Liver (tissue), 9 donors: ENCODE results near the gene ATP5IF1. TPM values are rescaled to one million over a fixed set of nuclear protein-coding genes. Genes with fewer than 3 reads are reported as not detected.

Experiments used
- DNase-seq: peaks from one replicate; pipeline ENCODE4 v3.0.0-alpha.2; 2017; ENCODE audit warnings: low spot score
- H3K27ac ChIP-seq, 2 donors: one replicate each; pipeline ENCODE4 v1.7.0; 2013; ENCODE audit warnings: inconsistent platforms in 2 of 2, low read length in 2 of 2, control low read depth in 1 of 2, low read depth in 1 of 2, mild to moderate bottlenecking in 1 of 2
- H3K27me3 ChIP-seq, 4 donors: one replicate each; pipeline versions ENCODE4 v1.6.1 to v1.7.0; 2013; ENCODE audit warnings: low read length in 3 of 4, inconsistent platforms in 1 of 4, mild to moderate bottlenecking in 1 of 4, moderate library complexity in 1 of 4; ENCODE audit not compliant: control insufficient read depth in 4 of 4, insufficient read depth in 4 of 4
- H3K36me3 ChIP-seq, 4 donors: one replicate each; pipeline versions ENCODE4 v1.6.1 to v1.7.0; 2013; ENCODE audit warnings: low read length in 3 of 4, mild to moderate bottlenecking in 3 of 4, low read depth in 1 of 4, moderate library complexity in 1 of 4; ENCODE audit not compliant: control insufficient read depth in 4 of 4, insufficient read depth in 3 of 4
- H3K4me1 ChIP-seq, 4 donors: one replicate each; pipeline versions ENCODE4 v1.6.1 to v1.7.0; 2013; ENCODE audit warnings: low read length in 3 of 4, mild to moderate bottlenecking in 3 of 4, moderate library complexity in 1 of 4; ENCODE audit not compliant: control insufficient read depth in 4 of 4, insufficient read depth in 4 of 4
- H3K4me3 ChIP-seq, 3 donors: one replicate each; pipeline versions ENCODE4 v1.6.1 to v1.7.0; 2013; ENCODE audit warnings: low read length in 3 of 3, control low read depth in 1 of 3, low read depth in 1 of 3, mild to moderate bottlenecking in 1 of 3
- H3K9ac ChIP-seq, 2 donors: one replicate each; pipeline ENCODE4 v1.7.0; 2013; ENCODE audit warnings: low read length in 2 of 2, mild to moderate bottlenecking in 2 of 2, moderate library complexity in 2 of 2, control low read depth in 1 of 2, low read depth in 1 of 2
- H3K9me3 ChIP-seq, 4 donors: one replicate each; pipeline versions ENCODE4 v1.6.1 to v1.7.0; 2013; ENCODE audit warnings: low read length in 3 of 4; ENCODE audit not compliant: control insufficient read depth in 4 of 4
- EGR1 ChIP-seq, 2 donors: IDR thresholded peaks; 2 replicates each; pipeline ENCODE4 v1.6.1; 2016 to 2018; ENCODE audit warnings: antibody characterized with exemption in 2 of 2, low read depth in 2 of 2
- FOXA1 ChIP-seq: IDR thresholded peaks from 2 replicates; pipeline ENCODE4 v1.6.1; 2016; ENCODE audit warnings: antibody characterized with exemption
- FOXA2 ChIP-seq: IDR thresholded peaks from 2 replicates; pipeline ENCODE4 v1.6.1; 2016; ENCODE audit warnings: antibody characterized with exemption
- GABPA ChIP-seq, 2 donors: IDR thresholded peaks in 1 of 2; conservative IDR thresholded peaks in 1 of 2; 2 replicates each; pipeline ENCODE4 v1.6.1; 2016; ENCODE audit warnings: antibody characterized with exemption in 2 of 2, mild to moderate bottlenecking in 1 of 2, moderate library complexity in 1 of 2
- JUND ChIP-seq, 2 donors: IDR thresholded peaks; 2 replicates each; pipeline ENCODE4 v1.6.1; 2016; ENCODE audit warnings: antibody characterized with exemption in 2 of 2
- NR2F2 ChIP-seq: IDR thresholded peaks from 2 replicates; pipeline ENCODE4 v1.6.1; 2016; ENCODE audit warnings: antibody characterized with exemption
- RAD21 ChIP-seq, 2 donors: IDR thresholded peaks; 2 replicates each; pipeline ENCODE4 v1.6.1; 2016; ENCODE audit warnings: antibody characterized with exemption in 2 of 2, mild to moderate bottlenecking in 2 of 2
- RXRA ChIP-seq, 2 donors: IDR thresholded peaks; 2 replicates each; pipeline ENCODE4 v1.6.1; 2017 to 2018; ENCODE audit warnings: antibody characterized with exemption in 2 of 2, mild to moderate bottlenecking in 1 of 2
- SP1 ChIP-seq: IDR thresholded peaks from 2 replicates; pipeline ENCODE4 v1.6.1; 2018; ENCODE audit warnings: antibody characterized with exemption, mild to moderate bottlenecking
- TAF1 ChIP-seq: conservative IDR thresholded peaks from 2 replicates; pipeline ENCODE4 v1.6.1; 2016; ENCODE audit warnings: antibody characterized with exemption, mild to moderate bottlenecking
- YY1 ChIP-seq: IDR thresholded peaks from 2 replicates; pipeline ENCODE4 v1.6.1; 2016; ENCODE audit warnings: antibody characterized with exemption, mild to moderate bottlenecking
- WGBS: extraction: QIAGEN DNeasy Blood & Tissue Kit; methylation state at CpG from one replicate; pipeline ENCODE4 v1.1.7; 2013; 5-methylcytosine and 5-hydroxymethylcytosine counted together
- polyA plus RNA-seq, 2 donors: library from polyadenylated mRNA; stranded (reverse) in 1 of 2; unstranded in 1 of 2; fragments of 200-250 nt in 1 of 2; fragments of >200 nt in 1 of 2; fragmentation: Nextera tagmentation in 1 of 2; extraction: Ambion mirVana in 1 of 2; gene quantifications; one replicate each; pipeline versions ENCODE4 v1.2.1 to v1.2.3, GENCODE V29; 2013 to 2015
- total RNA-seq, 2 donors: library from RNA; depleted of rRNA; stranded (reverse); fragments of >200 nt; gene quantifications; one replicate each; pipeline ENCODE4 v1.2.3, GENCODE V29; 2014
- TF ChIP-seq, protein P1 (sequence below): IDR thresholded peaks from 2 replicates; pipeline ENCODE4 v1.6.1; 2016; ENCODE audit warnings: antibody characterized with exemption
- TF ChIP-seq, protein P2 (sequence below): IDR thresholded peaks from 2 replicates; pipeline ENCODE4 v1.6.1; 2016; ENCODE audit warnings: antibody characterized with exemption, mild to moderate bottlenecking
- TF ChIP-seq, protein P3 (sequence below): IDR thresholded peaks from 2 replicates; pipeline ENCODE4 v1.6.1; 2016; ENCODE audit warnings: antibody characterized with exemption
- TF ChIP-seq, protein P4 (sequence below): fragments of 150-350 bp; IDR thresholded peaks from 2 replicates; pipeline ENCODE4 v1.5.1; 2017; ENCODE audit warnings: improper control_type of control experiment, low read depth, low read length; ENCODE audit not compliant: missing input control
- donor health status: healthy.
- donor health status: healthy.
- donor health status: healthy.
- donor health status: healthy.
- donor health status: healthy.

Gene ATP5IF1
- total and polyA plus RNA-seq, 4 donors, result 136 to 456 (median 168) TPM

DNA sequence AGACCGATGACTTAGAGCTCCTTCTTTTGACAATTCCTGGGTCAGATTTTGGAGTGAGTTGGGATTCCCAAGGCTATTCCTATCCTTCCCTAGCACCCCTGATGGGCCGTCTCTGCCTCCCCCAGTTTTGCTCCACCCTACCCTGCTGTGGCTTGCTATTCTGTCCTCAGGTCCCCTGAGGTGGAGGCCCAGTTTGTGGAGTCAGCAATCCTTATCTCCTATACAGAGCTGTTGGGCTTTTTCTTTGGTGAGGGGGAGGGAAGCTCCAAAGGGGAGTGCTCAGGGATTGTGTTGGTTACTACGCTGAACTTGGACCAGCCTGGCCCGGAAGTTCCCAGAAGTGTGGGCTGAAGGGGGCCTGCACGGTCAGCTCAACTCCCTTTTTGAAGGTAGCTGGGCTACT, 31.0 kb downstream of the ATP5IF1 start:
- TF ChIP-seq, protein P1, sequence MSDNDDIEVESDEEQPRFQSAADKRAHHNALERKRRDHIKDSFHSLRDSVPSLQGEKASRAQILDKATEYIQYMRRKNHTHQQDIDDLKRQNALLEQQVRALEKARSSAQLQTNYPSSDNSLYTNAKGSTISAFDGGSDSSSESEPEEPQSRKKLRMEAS, result no peak
- TF ChIP-seq RXRA (IDR thresholded peaks at IDR 0.05) (peak in 1 of 2 donors; percentile 28), RAD21 (IDR thresholded peaks at IDR 0.05) (peak in 1 of 2 donors; percentile 19)
- WGBS, result 31% methylated on average over 5 of the region's 5 CpGs
- no peak for DNase-seq
- H3K27ac ChIP-seq, result peak overlapping the region; percentile 47 to 58
- H3K9me3 ChIP-seq, result no peaks in the 10 kb centered on the region
- no peaks in the 10 kb centered on the region for H3K27me3 ChIP-seq
- H3K4me3 ChIP-seq, result no peak overlapping the region
- H3K9ac ChIP-seq, result no peak overlapping the region
- H3K36me3 ChIP-seq, result peaks cover 0 to 11% (median 2%) of the 10 kb centered on the region in 4 donors
- peaks cover 22 to 65% (median 64%) of the 10 kb centered on the region in 4 donors for H3K4me1 ChIP-seq

DNA sequence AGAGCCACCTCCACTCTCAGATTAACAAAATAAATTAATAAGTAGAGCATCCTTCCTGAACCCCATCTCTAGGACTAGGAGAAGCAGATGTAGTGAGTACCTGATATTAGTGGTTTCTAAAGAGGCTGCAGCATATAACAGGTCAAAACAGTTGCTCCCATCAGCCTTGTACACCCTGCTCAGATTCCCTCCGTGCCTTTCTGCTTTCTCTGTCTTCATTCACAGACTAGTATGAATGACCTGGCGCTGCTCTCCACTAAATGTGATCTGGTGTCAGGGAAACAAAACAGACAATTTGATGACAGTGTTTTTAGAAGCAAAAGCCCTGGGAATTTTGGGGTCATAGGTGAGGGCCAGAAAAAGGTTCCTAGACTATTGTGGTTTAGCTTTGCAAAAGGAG, 31.7 kb downstream of the ATP5IF1 start:
- peaks cover 5 to 17% (median 6%) of the 10 kb centered on the region in 4 donors for H3K36me3 ChIP-seq
- H3K9me3 ChIP-seq, result no peaks in the 10 kb centered on the region
- H3K27me3 ChIP-seq, result no peaks in the 10 kb centered on the region
- WGBS, result 68% methylated on average over 2 of the region's 2 CpGs
- DNase-seq, result no peak
- H3K27ac ChIP-seq, result peak overlapping the region; percentile 19 to 47
- H3K4me1 ChIP-seq, result peaks cover 22 to 65% (median 60%) of the 10 kb centered on the region in 4 donors
- TF ChIP-seq EGR1 (IDR thresholded peaks at IDR 0.05; ENCODE audit: low read depth in 2 of 2) (no peak), FOXA1 (no peak), GABPA (IDR thresholded peaks at IDR 0.05 in 1 of 2, conservative IDR thresholded peaks at IDR 0.05 in 1 of 2) (no peak), NR2F2 (no peak), YY1 (no peak), SP1 (no peak), TAF1 (no peak), JUND (IDR thresholded peaks at IDR 0.05) (no peak), FOXA2 (no peak), RAD21 (IDR thresholded peaks at IDR 0.05) (no peak)
- TF ChIP-seq, protein P2, sequence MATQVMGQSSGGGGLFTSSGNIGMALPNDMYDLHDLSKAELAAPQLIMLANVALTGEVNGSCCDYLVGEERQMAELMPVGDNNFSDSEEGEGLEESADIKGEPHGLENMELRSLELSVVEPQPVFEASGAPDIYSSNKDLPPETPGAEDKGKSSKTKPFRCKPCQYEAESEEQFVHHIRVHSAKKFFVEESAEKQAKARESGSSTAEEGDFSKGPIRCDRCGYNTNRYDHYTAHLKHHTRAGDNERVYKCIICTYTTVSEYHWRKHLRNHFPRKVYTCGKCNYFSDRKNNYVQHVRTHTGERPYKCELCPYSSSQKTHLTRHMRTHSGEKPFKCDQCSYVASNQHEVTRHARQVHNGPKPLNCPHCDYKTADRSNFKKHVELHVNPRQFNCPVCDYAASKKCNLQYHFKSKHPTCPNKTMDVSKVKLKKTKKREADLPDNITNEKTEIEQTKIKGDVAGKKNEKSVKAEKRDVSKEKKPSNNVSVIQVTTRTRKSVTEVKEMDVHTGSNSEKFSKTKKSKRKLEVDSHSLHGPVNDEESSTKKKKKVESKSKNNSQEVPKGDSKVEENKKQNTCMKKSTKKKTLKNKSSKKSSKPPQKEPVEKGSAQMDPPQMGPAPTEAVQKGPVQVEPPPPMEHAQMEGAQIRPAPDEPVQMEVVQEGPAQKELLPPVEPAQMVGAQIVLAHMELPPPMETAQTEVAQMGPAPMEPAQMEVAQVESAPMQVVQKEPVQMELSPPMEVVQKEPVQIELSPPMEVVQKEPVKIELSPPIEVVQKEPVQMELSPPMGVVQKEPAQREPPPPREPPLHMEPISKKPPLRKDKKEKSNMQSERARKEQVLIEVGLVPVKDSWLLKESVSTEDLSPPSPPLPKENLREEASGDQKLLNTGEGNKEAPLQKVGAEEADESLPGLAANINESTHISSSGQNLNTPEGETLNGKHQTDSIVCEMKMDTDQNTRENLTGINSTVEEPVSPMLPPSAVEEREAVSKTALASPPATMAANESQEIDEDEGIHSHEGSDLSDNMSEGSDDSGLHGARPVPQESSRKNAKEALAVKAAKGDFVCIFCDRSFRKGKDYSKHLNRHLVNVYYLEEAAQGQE, result no peak
- TF ChIP-seq, protein P3, sequence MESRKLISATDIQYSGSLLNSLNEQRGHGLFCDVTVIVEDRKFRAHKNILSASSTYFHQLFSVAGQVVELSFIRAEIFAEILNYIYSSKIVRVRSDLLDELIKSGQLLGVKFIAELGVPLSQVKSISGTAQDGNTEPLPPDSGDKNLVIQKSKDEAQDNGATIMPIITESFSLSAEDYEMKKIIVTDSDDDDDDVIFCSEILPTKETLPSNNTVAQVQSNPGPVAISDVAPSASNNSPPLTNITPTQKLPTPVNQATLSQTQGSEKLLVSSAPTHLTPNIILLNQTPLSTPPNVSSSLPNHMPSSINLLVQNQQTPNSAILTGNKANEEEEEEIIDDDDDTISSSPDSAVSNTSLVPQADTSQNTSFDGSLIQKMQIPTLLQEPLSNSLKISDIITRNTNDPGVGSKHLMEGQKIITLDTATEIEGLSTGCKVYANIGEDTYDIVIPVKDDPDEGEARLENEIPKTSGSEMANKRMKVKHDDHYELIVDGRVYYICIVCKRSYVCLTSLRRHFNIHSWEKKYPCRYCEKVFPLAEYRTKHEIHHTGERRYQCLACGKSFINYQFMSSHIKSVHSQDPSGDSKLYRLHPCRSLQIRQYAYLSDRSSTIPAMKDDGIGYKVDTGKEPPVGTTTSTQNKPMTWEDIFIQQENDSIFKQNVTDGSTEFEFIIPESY, result no peak
- TF ChIP-seq, protein P1, result no peak
- TF ChIP-seq, protein P4, sequence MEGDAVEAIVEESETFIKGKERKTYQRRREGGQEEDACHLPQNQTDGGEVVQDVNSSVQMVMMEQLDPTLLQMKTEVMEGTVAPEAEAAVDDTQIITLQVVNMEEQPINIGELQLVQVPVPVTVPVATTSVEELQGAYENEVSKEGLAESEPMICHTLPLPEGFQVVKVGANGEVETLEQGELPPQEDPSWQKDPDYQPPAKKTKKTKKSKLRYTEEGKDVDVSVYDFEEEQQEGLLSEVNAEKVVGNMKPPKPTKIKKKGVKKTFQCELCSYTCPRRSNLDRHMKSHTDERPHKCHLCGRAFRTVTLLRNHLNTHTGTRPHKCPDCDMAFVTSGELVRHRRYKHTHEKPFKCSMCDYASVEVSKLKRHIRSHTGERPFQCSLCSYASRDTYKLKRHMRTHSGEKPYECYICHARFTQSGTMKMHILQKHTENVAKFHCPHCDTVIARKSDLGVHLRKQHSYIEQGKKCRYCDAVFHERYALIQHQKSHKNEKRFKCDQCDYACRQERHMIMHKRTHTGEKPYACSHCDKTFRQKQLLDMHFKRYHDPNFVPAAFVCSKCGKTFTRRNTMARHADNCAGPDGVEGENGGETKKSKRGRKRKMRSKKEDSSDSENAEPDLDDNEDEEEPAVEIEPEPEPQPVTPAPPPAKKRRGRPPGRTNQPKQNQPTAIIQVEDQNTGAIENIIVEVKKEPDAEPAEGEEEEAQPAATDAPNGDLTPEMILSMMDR, result no peak
- no peak overlapping the region for H3K9ac ChIP-seq
- no peak overlapping the region for H3K4me3 ChIP-seq
